CD4-positive, alpha-beta T cell treated with Interferon gamma for 1 hour (primary cell): ENCODE data around the gene RASD2.
"Not testable (repeated sequence)": the region's sequence is repeated elsewhere in the genome, so short reads cannot be mapped to it uniquely, and the experiment has no call there.

ENCODE experiments used
- DNase-seq: peaks from one replicate; pipeline ENCODE4 v3.0.0-alpha.2; 2020

The RASD2 gene

GRCh38 chr22:35540595-35541253, at the start of gene RASD2:
RASD2 (plus strand) TSS chr22:35540831; CDS start chr22:35546810, 5,979 bp downstream.
- DNase-seq: peak; percentile 22

- DNase-seq: not testable (repeated sequence)
Measured at GRCh38 chr22:35491061-35491907, 49.3 kb upstream of the RASD2 start.

GRCh38 chr22:35491908-35492380, 48.7 kb upstream of the RASD2 start:
- no peak for DNase-seq

GRCh38 chr22:35493074-35493473, 47.6 kb upstream of the RASD2 start:
- DNase-seq: no peak

GRCh38 chr22:35495711-35496110, 44.9 kb upstream of the RASD2 start:
- not testable (repeated sequence) for DNase-seq

GRCh38 chr22:35496768-35497312, 43.8 kb upstream of the RASD2 start:
- DNase-seq: no peak

GRCh38 chr22:35498026-35498800, 42.4 kb upstream of the RASD2 start:
- DNase-seq: no peak

GRCh38 chr22:35502836-35503235, 37.8 kb upstream of the RASD2 start:
- DNase-seq: no peak

- no peak for DNase-seq
Measured at GRCh38 chr22:35505399-35506258, 35.0 kb upstream of the RASD2 start.

- DNase-seq: no peak
Measured at GRCh38 chr22:35506259-35506570, 34.4 kb upstream of the RASD2 start.

- not testable (repeated sequence) for DNase-seq
Measured at GRCh38 chr22:35507851-35508250, 32.8 kb upstream of the RASD2 start.

GRCh38 chr22:35509451-35509850, 31.2 kb upstream of the RASD2 start:
- no peak for DNase-seq

- DNase-seq: no peak
Measured at GRCh38 chr22:35509960-35510359, 30.7 kb upstream of the RASD2 start.

- DNase-seq: no peak
Measured at GRCh38 chr22:35510481-35510934, 30.1 kb upstream of the RASD2 start.

- no peak for DNase-seq
Measured at GRCh38 chr22:35510951-35511350, 29.7 kb upstream of the RASD2 start.

GRCh38 chr22:35514366-35514765, 26.3 kb upstream of the RASD2 start:
- DNase-seq: no peak

- not testable (repeated sequence) for DNase-seq
Measured at GRCh38 chr22:35515952-35516351, 24.7 kb upstream of the RASD2 start.

- DNase-seq: no peak
Measured at GRCh38 chr22:35516723-35517122, 23.9 kb upstream of the RASD2 start.

- DNase-seq: no peak
Measured at GRCh38 chr22:35517207-35517606, 23.4 kb upstream of the RASD2 start.

- DNase-seq: no peak
Measured at GRCh38 chr22:35517769-35518530, 22.7 kb upstream of the RASD2 start.

GRCh38 chr22:35518811-35519210, 21.8 kb upstream of the RASD2 start:
- DNase-seq: no peak
